ENCODE data around the gene ADCY4. TPM values are rescaled to one million over a fixed set of nuclear protein-coding genes. Genes with fewer than 3 reads are reported as not detected.

ADCY4 gene
- total and polyA plus RNA-seq, 2 of the 8 experiments (the other 6 are each of a cell fraction or from before 2014, with no cell fraction given), result 0.27 to 0.35 TPM

GRCh38 chr14:24272467-24272866 is 62.4 kb downstream of the ADCY4 start:
- Histone ChIP-seq H3K56ac (replicated peaks; ENCODE audit: insufficient read length, low read depth, low read length) (no peak overlapping the region), H3K4me1 (replicated peaks in 1 of 4; ENCODE audit: control insufficient read depth in 3 of 4, insufficient read depth in 4 of 4, low read length in 3 of 4) (peaks cover 0 to 4% (median 2%) of the 10 kb centered on the region in 4 experiments; a peak in 4 of 7 replicates), H3K4ac (replicated peaks; ENCODE audit: insufficient read length, low read depth, low read length) (no peak overlapping the region), H4K91ac (replicated peaks; ENCODE audit: insufficient read length, low read length) (no peak overlapping the region), H4K8ac (ENCODE audit: extremely low read depth, insufficient read depth, low read length) (no peak overlapping the region), H3K27ac (ENCODE audit: low read depth, low read length) (no peak overlapping the region), H2BK15ac (ENCODE audit: low read length) (no peak overlapping the region), H2BK20ac (ENCODE audit: low read length) (no peak overlapping the region), H4K5ac (ENCODE audit: insufficient read length, low read depth, low read length) (no peak overlapping the region), H2AFZ (ENCODE audit: low read length) (no peak overlapping the region), H3K4me2 (ENCODE audit: insufficient read depth in 1 of 2, low read depth in 2 of 2, low read length in 2 of 2) (no peak overlapping the region; a peak in 1 of 4 replicates), H4K20me1 (replicated peaks in 1 of 2; ENCODE audit: control insufficient read depth in 1 of 2, insufficient read depth in 2 of 2, low read length in 2 of 2) (peaks cover 0 to 2% of the 10 kb centered on the region in 2 experiments), H3K23me2 (ENCODE audit: low read depth, low read length) (peaks cover 4% of the 10 kb centered on the region), H2BK12ac (ENCODE audit: low read depth, low read length) (no peak overlapping the region), H3K9me3 (ENCODE audit: insufficient read depth in 2 of 2, low read depth in 1 of 2, low read length in 1 of 2) (no peaks in the 10 kb centered on the region), H3K79me2 (ENCODE audit: control insufficient read depth in 1 of 2, insufficient read depth in 2 of 2, low read length in 2 of 2) (no peaks in the 10 kb centered on the region), H3K27me3 (replicated peaks in 1 of 4; ENCODE audit: control insufficient read depth in 3 of 4, extremely low read depth in 1 of 4, insufficient read depth in 3 of 4, low read length in 3 of 4) (no peaks in the 10 kb centered on the region; a peak in 1 of 7 replicates), H3K9ac (replicated peaks in 1 of 4; ENCODE audit: extremely low read depth in 1 of 4, low read depth in 3 of 4, low read length in 3 of 4) (no peak overlapping the region), H2BK120ac (replicated peaks; ENCODE audit: low read depth, low read length) (no peak overlapping the region), H3K4me3 (ENCODE audit: extremely low read depth in 1 of 4, insufficient read depth in 2 of 4, low read depth in 3 of 4, low read length in 4 of 4) (no peak overlapping the region), H3K79me1 (ENCODE audit: low read depth, low read length) (no peaks in the 10 kb centered on the region), H3K36me3 (ENCODE audit: control insufficient read depth in 2 of 4, insufficient read depth in 4 of 4, low read length in 3 of 4) (no peaks in the 10 kb centered on the region; a peak in 1 of 8 replicates), H3K14ac (ENCODE audit: insufficient read length) (no peak overlapping the region), H3K18ac (ENCODE audit: extremely low read depth, low read length) (no peak overlapping the region), H3K23ac (ENCODE audit: insufficient read length) (no peak overlapping the region), H2AK5ac (ENCODE audit: low read depth, low read length) (no peak overlapping the region), H2BK5ac (ENCODE audit: low read depth, low read length) (no peak overlapping the region)
- POLR2A ChIA-PET (ENCODE audit: partially characterized antibody), result interaction anchor here (1.0 to 2.7 kb wide), 6 partner anchors 8 to 87 kb away, joined by 3 to 25 read pairs (median 10); partner anchors contain the start of genes CHMP4A and RIPK3
- FAIRE-seq, result no peak
- WGBS, 2 experiments (ENCODE audit: extremely low coverage in 1 of 2, insufficient coverage in 1 of 2, insufficient read length in 1 of 2, insufficient replicate concordance in 2 of 2, low coverage in 1 of 2, low lambda C conversion rate in 2 of 2, missing lambda C conversion rate in 1 of 2), result 83% methylated on average over 2 of the region's 2 CpGs; no CpG with 5 or more reads in 1 of the 2 experiments
- CTCF ChIA-PET (ENCODE audit: partially characterized antibody), result interaction anchor here (0.7 to 8.6 kb wide), 12 partner anchors 11 to 155 kb away, joined by 3 to 94 read pairs (median 18); partner anchors contain the start of genes CIDEB, DHRS1, GMPR2 and LTB4R2
- DNase-seq (ENCODE audit: low read depth in 1 of 2, low spot score in 2 of 2), result no peak
- TF ChIP-seq RFX5 (IDR thresholded peaks at IDR 0.05; ENCODE audit: borderline replicate concordance, low read depth, low read length) (no peak), BCL11A (IDR thresholded peaks at IDR 0.05; ENCODE audit: low read depth in 2 of 2, low read length in 2 of 2) (no peak), SP2 (IDR thresholded peaks at IDR 0.05; ENCODE audit: low read length) (no peak), GABPA (IDR thresholded peaks at IDR 0.05; ENCODE audit: borderline replicate concordance, insufficient read depth, low read length) (no peak), CEBPB (IDR thresholded peaks at IDR 0.05; ENCODE audit: low read depth, low read length) (no peak), CBX5 (IDR thresholded peaks at IDR 0.05; ENCODE audit: low read depth, low read length) (no peak), CHD2 (IDR thresholded peaks at IDR 0.05; ENCODE audit: low read length) (no peak), ATF2 (IDR thresholded peaks at IDR 0.05; ENCODE audit: low read length) (no peak), TAF7 (optimal IDR thresholded peaks at IDR 0.05; ENCODE audit: borderline replicate concordance, low read depth, low read length) (no peak)
- TF ChIP-seq, protein P1, sequence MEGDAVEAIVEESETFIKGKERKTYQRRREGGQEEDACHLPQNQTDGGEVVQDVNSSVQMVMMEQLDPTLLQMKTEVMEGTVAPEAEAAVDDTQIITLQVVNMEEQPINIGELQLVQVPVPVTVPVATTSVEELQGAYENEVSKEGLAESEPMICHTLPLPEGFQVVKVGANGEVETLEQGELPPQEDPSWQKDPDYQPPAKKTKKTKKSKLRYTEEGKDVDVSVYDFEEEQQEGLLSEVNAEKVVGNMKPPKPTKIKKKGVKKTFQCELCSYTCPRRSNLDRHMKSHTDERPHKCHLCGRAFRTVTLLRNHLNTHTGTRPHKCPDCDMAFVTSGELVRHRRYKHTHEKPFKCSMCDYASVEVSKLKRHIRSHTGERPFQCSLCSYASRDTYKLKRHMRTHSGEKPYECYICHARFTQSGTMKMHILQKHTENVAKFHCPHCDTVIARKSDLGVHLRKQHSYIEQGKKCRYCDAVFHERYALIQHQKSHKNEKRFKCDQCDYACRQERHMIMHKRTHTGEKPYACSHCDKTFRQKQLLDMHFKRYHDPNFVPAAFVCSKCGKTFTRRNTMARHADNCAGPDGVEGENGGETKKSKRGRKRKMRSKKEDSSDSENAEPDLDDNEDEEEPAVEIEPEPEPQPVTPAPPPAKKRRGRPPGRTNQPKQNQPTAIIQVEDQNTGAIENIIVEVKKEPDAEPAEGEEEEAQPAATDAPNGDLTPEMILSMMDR (IDR thresholded peaks at IDR 0.05; ENCODE audit: control extremely low read depth in 1 of 3, insufficient read depth in 1 of 3, low read depth in 1 of 3, low read length in 3 of 3), result no peak
